Activated CD4-positive, alpha-beta T cell treated with anti-CD3 and anti-CD28 coated beads, Interleukin-2, amount 50 U/mL, for 48 hours (primary cell): Measurements from ENCODE around the gene KLRD1.
"Not testable (repeated sequence)": the region's sequence is repeated elsewhere in the genome, so short reads cannot be mapped to it uniquely, and the experiment has no call there.

ENCODE experiments used
- DNase-seq, 2 experiments: peaks; one replicate each; pipeline ENCODE4 v3.0.0-alpha.2; 2020

Gene KLRD1

GRCh38 chr12:10307630-10308029 is at the start of gene KLRD1:
TSS of gene KLRD1 (plus strand) at chr12:10307870. CDS start at chr12:10308078, 208 bp downstream.
- no peak for DNase-seq

GRCh38 chr12:10260927-10261326 is 46.7 kb upstream of the KLRD1 start:
- no peak for DNase-seq

GRCh38 chr12:10268037-10268436 is 39.6 kb upstream of the KLRD1 start:
- DNase-seq, result no peak

GRCh38 chr12:10272467-10272866 is 35.2 kb upstream of the KLRD1 start:
- no peak for DNase-seq

- no peak for DNase-seq
These were observed 30.9 kb upstream of the KLRD1 start for GRCh38 chr12:10276774-10277173.

GRCh38 chr12:10278104-10278503 is 29.6 kb upstream of the KLRD1 start:
- DNase-seq, result no peak

GRCh38 chr12:10279937-10280336 is 27.7 kb upstream of the KLRD1 start:
- no peak for DNase-seq

GRCh38 chr12:10283027-10283426 is 24.6 kb upstream of the KLRD1 start:
- no peak for DNase-seq

GRCh38 chr12:10285919-10286318 is 21.8 kb upstream of the KLRD1 start:
- DNase-seq, result no peak

GRCh38 chr12:10289005-10289754 is 18.5 kb upstream of the KLRD1 start:
- DNase-seq, result no peak

- no peak for DNase-seq
These were observed 16.6 kb upstream of the KLRD1 start for GRCh38 chr12:10291030-10291429.

GRCh38 chr12:10293151-10293550 is 14.5 kb upstream of the KLRD1 start:
- DNase-seq, result no peak

- DNase-seq, result no peak
These were observed 14.0 kb upstream of the KLRD1 start for GRCh38 chr12:10293570-10294227.

- peak; percentile 49 to 64 for DNase-seq
These were observed 6.6 kb upstream of the KLRD1 start for GRCh38 chr12:10301103-10301502.

GRCh38 chr12:10304161-10304574 is 3.5 kb upstream of the KLRD1 start:
- DNase-seq, result peak; percentile 28 to 37

GRCh38 chr12:10305411-10305810 is 2.3 kb upstream of the KLRD1 start:
- DNase-seq, result no peak

GRCh38 chr12:10310926-10311720 is 3.5 kb downstream of the KLRD1 start:
- DNase-seq, result no peak

GRCh38 chr12:10319388-10319787 is 11.7 kb downstream of the KLRD1 start:
- no peak for DNase-seq

- no peak for DNase-seq
These were observed 13.0 kb downstream of the KLRD1 start for GRCh38 chr12:10320643-10321042.

GRCh38 chr12:10328691-10329090 is 21.0 kb downstream of the KLRD1 start:
- not testable (repeated sequence) for DNase-seq

- no peak for DNase-seq
These were observed 24.1 kb downstream of the KLRD1 start for GRCh38 chr12:10331642-10332239.

GRCh38 chr12:10336196-10336595 is 28.5 kb downstream of the KLRD1 start:
- DNase-seq, result not testable (repeated sequence)

- not testable (repeated sequence) for DNase-seq
These were observed 30.8 kb downstream of the KLRD1 start for GRCh38 chr12:10338470-10338869.
